ENCODE measurements around the gene DOK5. TPM values are rescaled to one million over a fixed set of nuclear protein-coding genes. Genes with fewer than 3 reads are reported as not detected.

DOK5 gene
- total and polyA plus RNA-seq, 2 donors from 2014 or later, result 4.8 to 5.4 TPM

DNA sequence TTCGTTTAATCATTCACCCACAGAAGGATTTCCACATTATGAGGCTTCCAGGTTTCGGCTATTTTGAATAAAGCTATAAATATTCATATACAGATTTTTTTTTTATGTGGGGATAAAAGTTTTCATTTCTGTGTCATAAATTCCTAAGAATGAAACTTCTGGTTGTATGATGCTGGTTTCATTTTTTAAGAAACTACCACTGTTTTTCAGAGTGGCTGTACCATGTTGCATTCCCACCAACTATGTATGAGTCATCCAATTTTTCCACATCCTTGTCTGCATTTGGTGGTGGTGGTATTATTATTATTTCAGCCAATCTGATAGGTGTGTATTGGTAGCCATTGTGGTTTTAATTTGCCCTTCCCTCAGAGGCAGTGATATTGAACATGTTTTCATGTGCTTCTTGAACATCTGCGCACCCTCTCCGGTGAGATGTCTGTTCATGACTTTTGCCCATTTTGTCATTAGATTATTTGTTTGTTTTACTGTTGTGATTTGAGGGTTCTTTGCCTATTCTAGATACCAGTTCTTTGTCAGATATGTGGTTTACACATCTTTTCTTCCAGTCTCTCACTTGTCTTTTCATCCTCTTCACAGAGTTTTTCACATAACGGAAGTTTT lies 75.5 kb downstream of the DOK5 start:
- no peak for DNase-seq
- no peaks in the 10 kb centered on the region for H3K4me1 ChIP-seq (ENCODE audit: control insufficient read depth in 2 of 3, insufficient read depth in 2 of 3, low read depth in 1 of 3, low read length in 3 of 3)
- H3K36me3 ChIP-seq (ENCODE audit: control insufficient read depth in 2 of 3, insufficient read depth in 3 of 3, low read length in 3 of 3), result no peaks in the 10 kb centered on the region
- H3K9ac ChIP-seq (ENCODE audit: low read length in 3 of 3), result no peak overlapping the region
- H3K27me3 ChIP-seq (ENCODE audit: control insufficient read depth, insufficient read depth, low read length), result no peaks in the 10 kb centered on the region
- TF ChIP-seq, protein P1, sequence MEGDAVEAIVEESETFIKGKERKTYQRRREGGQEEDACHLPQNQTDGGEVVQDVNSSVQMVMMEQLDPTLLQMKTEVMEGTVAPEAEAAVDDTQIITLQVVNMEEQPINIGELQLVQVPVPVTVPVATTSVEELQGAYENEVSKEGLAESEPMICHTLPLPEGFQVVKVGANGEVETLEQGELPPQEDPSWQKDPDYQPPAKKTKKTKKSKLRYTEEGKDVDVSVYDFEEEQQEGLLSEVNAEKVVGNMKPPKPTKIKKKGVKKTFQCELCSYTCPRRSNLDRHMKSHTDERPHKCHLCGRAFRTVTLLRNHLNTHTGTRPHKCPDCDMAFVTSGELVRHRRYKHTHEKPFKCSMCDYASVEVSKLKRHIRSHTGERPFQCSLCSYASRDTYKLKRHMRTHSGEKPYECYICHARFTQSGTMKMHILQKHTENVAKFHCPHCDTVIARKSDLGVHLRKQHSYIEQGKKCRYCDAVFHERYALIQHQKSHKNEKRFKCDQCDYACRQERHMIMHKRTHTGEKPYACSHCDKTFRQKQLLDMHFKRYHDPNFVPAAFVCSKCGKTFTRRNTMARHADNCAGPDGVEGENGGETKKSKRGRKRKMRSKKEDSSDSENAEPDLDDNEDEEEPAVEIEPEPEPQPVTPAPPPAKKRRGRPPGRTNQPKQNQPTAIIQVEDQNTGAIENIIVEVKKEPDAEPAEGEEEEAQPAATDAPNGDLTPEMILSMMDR (IDR thresholded peaks at IDR 0.05; ENCODE audit: borderline replicate concordance, extremely low read depth, insufficient read depth), result no peak
- intact Hi-C loops (cut with DNase I), result no loop called here
- H3K27ac ChIP-seq (ENCODE audit: low read depth in 2 of 2, low read length in 2 of 2), result no peak overlapping the region
- H3K9me3 ChIP-seq (ENCODE audit: control insufficient read depth in 2 of 3, insufficient read depth in 1 of 3, low read length in 3 of 3), result no peaks in the 10 kb centered on the region
- FAIRE-seq, result no peak
- no peak overlapping the region for H3K4me3 ChIP-seq (ENCODE audit: low read length in 3 of 3)

- Histone ChIP-seq H3K9me3 (ENCODE audit: control insufficient read depth in 2 of 3, insufficient read depth in 1 of 3, low read length in 3 of 3) (no peaks in the 10 kb centered on the region), H3K27me3 (ENCODE audit: control insufficient read depth, insufficient read depth, low read length) (no peaks in the 10 kb centered on the region), H3K4me1 (ENCODE audit: control insufficient read depth in 2 of 3, insufficient read depth in 2 of 3, low read depth in 1 of 3, low read length in 3 of 3) (no peaks in the 10 kb centered on the region), H3K27ac (ENCODE audit: low read depth in 2 of 2, low read length in 2 of 2) (no peak overlapping the region), H3K36me3 (ENCODE audit: control insufficient read depth in 2 of 3, insufficient read depth in 3 of 3, low read length in 3 of 3) (no peaks in the 10 kb centered on the region), H3K9ac (ENCODE audit: low read length in 3 of 3) (no peak overlapping the region), H3K4me3 (ENCODE audit: low read length in 3 of 3) (no peak overlapping the region)
- intact Hi-C loops (cut with DNase I), result no loop called here
- DNase-seq, result no peak
- TF ChIP-seq, protein P1 (IDR thresholded peaks at IDR 0.05; ENCODE audit: borderline replicate concordance, extremely low read depth, insufficient read depth), result no peak
- FAIRE-seq, result no peak
Observed at GRCh38 chr20:54554006-54554405, 78.6 kb downstream of the DOK5 start.

- DNase-seq (no peak), FAIRE-seq (no peak)
- intact Hi-C loops (cut with DNase I), result no loop called here
- H3K27ac ChIP-seq (ENCODE audit: low read depth in 2 of 2, low read length in 2 of 2), result no peak overlapping the region
- H3K9me3 ChIP-seq (ENCODE audit: control insufficient read depth in 2 of 3, insufficient read depth in 1 of 3, low read length in 3 of 3), result no peaks in the 10 kb centered on the region
- no peak overlapping the region for H3K4me3 ChIP-seq (ENCODE audit: low read length in 3 of 3)
- TF ChIP-seq, protein P1 (IDR thresholded peaks at IDR 0.05; ENCODE audit: borderline replicate concordance, extremely low read depth, insufficient read depth), result no peak
- no peaks in the 10 kb centered on the region for H3K27me3 ChIP-seq (ENCODE audit: control insufficient read depth, insufficient read depth, low read length)
- no peak overlapping the region for H3K9ac ChIP-seq (ENCODE audit: low read length in 3 of 3)
- H3K4me1 ChIP-seq (ENCODE audit: control insufficient read depth in 2 of 3, insufficient read depth in 2 of 3, low read depth in 1 of 3, low read length in 3 of 3), result no peaks in the 10 kb centered on the region
- no peaks in the 10 kb centered on the region for H3K36me3 ChIP-seq (ENCODE audit: control insufficient read depth in 2 of 3, insufficient read depth in 3 of 3, low read length in 3 of 3)
Observed at GRCh38 chr20:54555150-54555549, 79.8 kb downstream of the DOK5 start.

DNA sequence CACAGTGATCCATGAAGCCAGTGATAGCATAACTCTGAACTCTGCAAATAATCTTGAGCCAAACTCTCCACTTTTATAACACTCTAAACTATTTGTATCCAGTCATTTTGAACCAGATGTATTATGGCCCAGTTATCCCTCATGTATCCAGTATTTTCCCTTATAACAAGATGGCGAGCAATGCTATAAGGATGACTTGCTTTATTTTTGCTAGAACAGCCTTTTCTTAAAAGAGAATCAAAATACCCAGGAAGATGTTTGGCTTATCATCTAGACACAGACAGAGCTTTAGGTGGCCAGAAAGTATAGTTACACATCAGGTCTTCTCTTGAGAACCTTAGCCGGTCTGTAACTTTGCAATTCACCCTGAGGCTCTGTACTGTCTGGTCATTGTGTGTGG lies 81.0 kb downstream of the DOK5 start:
- TF ChIP-seq, protein P1 (IDR thresholded peaks at IDR 0.05; ENCODE audit: borderline replicate concordance, extremely low read depth, insufficient read depth), result no peak
- H3K9ac ChIP-seq (ENCODE audit: low read length in 3 of 3), result no peak overlapping the region
- no peaks in the 10 kb centered on the region for H3K36me3 ChIP-seq (ENCODE audit: control insufficient read depth in 2 of 3, insufficient read depth in 3 of 3, low read length in 3 of 3)
- no peaks in the 10 kb centered on the region for H3K4me1 ChIP-seq (ENCODE audit: control insufficient read depth in 2 of 3, insufficient read depth in 2 of 3, low read depth in 1 of 3, low read length in 3 of 3)
- no peak overlapping the region for H3K27ac ChIP-seq (ENCODE audit: low read depth in 2 of 2, low read length in 2 of 2)
- H3K9me3 ChIP-seq (ENCODE audit: control insufficient read depth in 2 of 3, insufficient read depth in 1 of 3, low read length in 3 of 3), result no peaks in the 10 kb centered on the region
- intact Hi-C loops (cut with DNase I), result no loop called here
- DNase-seq, result no peak
- no peak overlapping the region for H3K4me3 ChIP-seq (ENCODE audit: low read length in 3 of 3)
- no peaks in the 10 kb centered on the region for H3K27me3 ChIP-seq (ENCODE audit: control insufficient read depth, insufficient read depth, low read length)
- FAIRE-seq, result no peak

All from kidney (tissue), 14 donors.